ENCODE measurements around the gene CARD9. TPM values are rescaled to one million over a fixed set of nuclear protein-coding genes. Genes with fewer than 3 reads are reported as not detected.

Gene CARD9
- total and polyA plus RNA-seq, 2 of the 4 experiments (the other 2 are of a cell fraction): 0.36 to 1.9 TPM

DNA sequence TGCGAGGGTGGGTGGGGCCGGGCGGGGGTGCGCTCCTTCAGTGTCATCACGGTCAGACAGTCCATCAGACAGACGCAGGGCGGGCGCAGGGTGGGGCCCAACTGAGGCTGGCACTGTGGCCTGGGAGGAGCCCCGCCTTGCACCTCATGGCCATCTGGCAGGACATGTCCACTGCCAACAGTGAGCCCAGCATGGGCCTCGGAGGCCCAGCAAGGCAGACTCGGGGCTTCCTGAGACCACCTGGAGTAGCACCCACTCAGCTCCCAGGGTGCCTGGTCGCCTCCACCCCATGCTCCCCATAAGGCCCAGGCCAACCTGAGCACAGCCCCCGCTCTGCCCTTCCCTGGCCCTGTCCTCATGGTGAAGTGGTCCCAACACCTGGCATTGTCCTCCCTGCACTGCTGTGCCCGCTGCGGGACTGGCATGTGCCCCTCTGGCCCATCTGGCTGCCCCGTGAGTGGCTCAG lies 54.7 kb downstream of the CARD9 start:
- Histone ChIP-seq H3K27ac (ENCODE audit: insufficient read depth, low read length) (no peak overlapping the region), H3K27me3 (ENCODE audit: control insufficient read depth, insufficient read depth, low read length) (no peaks in the 10 kb centered on the region), H2BK20ac (ENCODE audit: low read depth, low read length) (no peak overlapping the region), H2AFZ (replicated peaks; ENCODE audit: low read length, poor library complexity) (no peak overlapping the region), H2AK5ac (ENCODE audit: low read depth, low read length) (no peak overlapping the region), H3K4me2 (ENCODE audit: low read depth, low read length) (no peak overlapping the region), H3K18ac (ENCODE audit: low read depth, low read length) (no peak overlapping the region), H2BK120ac (ENCODE audit: low read depth, low read length) (no peak overlapping the region), H3K9me3 (ENCODE audit: control insufficient read depth, insufficient read depth, low read length) (peaks cover 17% of the 10 kb centered on the region), H4K5ac (ENCODE audit: low read depth, low read length) (no peak overlapping the region), H4K20me1 (ENCODE audit: insufficient read depth, low read length) (no peaks in the 10 kb centered on the region), H4K91ac (ENCODE audit: insufficient read depth, low read depth, low read length) (no peak overlapping the region), H2BK5ac (ENCODE audit: low read depth, low read length, poor library complexity, severe bottlenecking) (no peak overlapping the region), H3K4me3 (ENCODE audit: insufficient read depth, low read depth, low read length) (no peak overlapping the region), H3K4me1 (ENCODE audit: control insufficient read depth, insufficient read depth, low read length) (peaks cover 3% of the 10 kb centered on the region; the same call in 1 of the 2 replicates), H3K4ac (ENCODE audit: low read depth, low read length) (no peak overlapping the region), H4K8ac (ENCODE audit: low read depth in 2 of 2, low read length in 2 of 2) (no peak overlapping the region), H3K14ac (replicated peaks; ENCODE audit: low read depth, low read length) (no peak overlapping the region), H3K79me1 (ENCODE audit: low read depth in 1 of 2, low read length in 2 of 2) (no peaks in the 10 kb centered on the region), H2BK15ac (ENCODE audit: low read depth, low read length) (no peak overlapping the region), H3K36me3 (ENCODE audit: control insufficient read depth, insufficient read depth, low read length) (no peaks in the 10 kb centered on the region), H2AK9ac (replicated peaks; ENCODE audit: low read depth, low read length, poor library complexity) (no peak overlapping the region), H3K23ac (ENCODE audit: low read depth, low read length) (no peak overlapping the region), H3K9ac (ENCODE audit: low read depth, low read length) (no peak overlapping the region), H3K9me1 (ENCODE audit: insufficient read depth, low read length) (no peaks in the 10 kb centered on the region), H3K56ac (ENCODE audit: extremely low read depth, insufficient read depth, low read length) (no peak overlapping the region)
- WGBS, 2 experiments (ENCODE audit: extremely low coverage in 2 of 2, insufficient read length in 1 of 2): 78% methylated on average over 11 of the region's 16 CpGs; no CpG with 5 or more reads in 1 of the 2 experiments
- dilution Hi-C loops (cut with HindIII; ENCODE audit: low sequenced_read_pairs, unreplicated experiment) (no loop called here), in situ Hi-C loops (cut with MboI; ENCODE audit: low sequenced_read_pairs) (no loop called here), intact Hi-C loops (cut with micrococcal nuclease) (no loop called here)
- ATAC-seq (ENCODE audit: low read depth) (no peak), DNase-seq (no peak)
- POLR2A ChIA-PET (ENCODE audit: unreplicated experiment): no interaction called here
- CTCF ChIA-PET: no interaction called here
- TF ChIP-seq, protein P1, sequence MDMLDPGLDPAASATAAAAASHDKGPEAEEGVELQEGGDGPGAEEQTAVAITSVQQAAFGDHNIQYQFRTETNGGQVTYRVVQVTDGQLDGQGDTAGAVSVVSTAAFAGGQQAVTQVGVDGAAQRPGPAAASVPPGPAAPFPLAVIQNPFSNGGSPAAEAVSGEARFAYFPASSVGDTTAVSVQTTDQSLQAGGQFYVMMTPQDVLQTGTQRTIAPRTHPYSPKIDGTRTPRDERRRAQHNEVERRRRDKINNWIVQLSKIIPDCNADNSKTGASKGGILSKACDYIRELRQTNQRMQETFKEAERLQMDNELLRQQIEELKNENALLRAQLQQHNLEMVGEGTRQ (IDR thresholded peaks at IDR 0.05; ENCODE audit: low read depth, low read length): no peak
- TF ChIP-seq MAZ (IDR thresholded peaks at IDR 0.05; ENCODE audit: borderline replicate concordance, low read depth, low read length): no peak
- BruUV-seq (replicated peaks): no TSS peak

Measured in IMR-90 (cell line).